ENCODE results near the gene MYADM. TPM values are rescaled to one million over a fixed set of nuclear protein-coding genes. Genes with fewer than 3 reads are reported as not detected.

Gene MYADM
- total and polyA plus RNA-seq, 9 donors = 27.5 to 216 (median 134) TPM

- intact Hi-C loops (cut with DNase I) = loop anchor here in 3 of 4 donors (5.0 to 10.0 kb wide), 3 partner anchors 60 to 182 kb away; partner anchors contain the start of gene CACNG7 (in 1 of the 3)
- no peak for TF ChIP-seq EP300 (IDR thresholded peaks at IDR 0.05)
- TF ChIP-seq POLR2A (IDR thresholded peaks at IDR 0.05) = no peak
- no peak for TF ChIP-seq CTCF (IDR thresholded peaks at IDR 0.05)
- no peaks in the 10 kb centered on the region for H3K4me1 ChIP-seq (ENCODE audit: insufficient read depth)
- DNase-seq = no peak
- 82 to 88% (median 84%) methylated on average over 9 of the region's 9 CpGs for WGBS, 3 donors
- no peaks in the 10 kb centered on the region for H3K27me3 ChIP-seq
- H3K36me3 ChIP-seq = no peaks in the 10 kb centered on the region
- no peak overlapping the region for H3K4me3 ChIP-seq
- no peak overlapping the region for H3K27ac ChIP-seq
- no peaks in the 10 kb centered on the region for H3K9me3 ChIP-seq
Observed at GRCh38 chr19:53844849-53845246, 22.8 kb upstream of the MYADM start.

GRCh38 chr19:53847555-53847954 lies 20.1 kb upstream of the MYADM start:
- intact Hi-C loops (cut with DNase I) = loop anchor here in 2 of 4 donors (10.0 kb wide), 2 partner anchors 57 to 177 kb away; partner anchors contain the start of gene CACNG7 (in 1 of the 2)
- DNase-seq = no peak
- Histone ChIP-seq H3K27me3 (no peaks in the 10 kb centered on the region), H3K36me3 (no peaks in the 10 kb centered on the region), H3K4me1 (ENCODE audit: insufficient read depth) (no peaks in the 10 kb centered on the region), H3K27ac (no peak overlapping the region), H3K4me3 (no peak overlapping the region), H3K9me3 (no peaks in the 10 kb centered on the region)
- no peak for TF ChIP-seq EP300 (IDR thresholded peaks at IDR 0.05)
- no peak for TF ChIP-seq CTCF (IDR thresholded peaks at IDR 0.05)
- TF ChIP-seq POLR2A (IDR thresholded peaks at IDR 0.05) = no peak
- WGBS, 3 donors = 19 to 27% (median 25%) methylated on average over 8 of the region's 8 CpGs

- Histone ChIP-seq H3K27ac (no peak overlapping the region), H3K4me3 (no peak overlapping the region)
- 43 to 49% (median 43%) methylated on average over 11 of the region's 11 CpGs for WGBS, 3 donors
Observed at GRCh38 chr19:53849237-53849676, 18.4 kb upstream of the MYADM start.

GRCh38 chr19:53853707-53854106 lies 14.0 kb upstream of the MYADM start:
- DNase-seq = no peak

More at GRCh38 chr19:53849237-53849676, 18.4 kb upstream of the MYADM start:
- H3K36me3 ChIP-seq = no peaks in the 10 kb centered on the region
- no peak for DNase-seq
- H3K4me1 ChIP-seq (ENCODE audit: insufficient read depth) = no peaks in the 10 kb centered on the region
- TF ChIP-seq CTCF (IDR thresholded peaks at IDR 0.05) (no peak), POLR2A (IDR thresholded peaks at IDR 0.05) (no peak), EP300 (IDR thresholded peaks at IDR 0.05) (no peak)
- intact Hi-C loops (cut with DNase I) = loop anchor here in 2 of 4 donors (10.0 kb wide), 2 partner anchors 56 to 176 kb away; partner anchors contain the start of gene CACNG7 (in 1 of the 2)
- H3K9me3 ChIP-seq = no peaks in the 10 kb centered on the region
- no peaks in the 10 kb centered on the region for H3K27me3 ChIP-seq

More at GRCh38 chr19:53853707-53854106, 14.0 kb upstream of the MYADM start:
- no peak for TF ChIP-seq EP300 (IDR thresholded peaks at IDR 0.05)
- no peak for TF ChIP-seq CTCF (IDR thresholded peaks at IDR 0.05)
- TF ChIP-seq POLR2A (IDR thresholded peaks at IDR 0.05) = no peak
- Histone ChIP-seq H3K27ac (no peak overlapping the region), H3K4me3 (no peak overlapping the region), H3K36me3 (no peaks in the 10 kb centered on the region), H3K4me1 (ENCODE audit: insufficient read depth) (no peaks in the 10 kb centered on the region), H3K27me3 (no peaks in the 10 kb centered on the region), H3K9me3 (no peaks in the 10 kb centered on the region)
- intact Hi-C loops (cut with DNase I) = loop anchor here in 1 of 4 donors (5.0 kb wide), 1 partner anchor 174 kb away; no protein-coding TSS in a partner anchor
- 77 to 93% (median 79%) methylated on average over 2 of the region's 2 CpGs for WGBS, 3 donors

Measured in ovary (tissue), 9 donors.